Endodermal cell (in vitro differentiated cells): ENCODE measurements around the gene SPINK14. TPM values are rescaled to one million over a fixed set of nuclear protein-coding genes. Genes with fewer than 3 reads are reported as not detected.

Experiments used
- DNase-seq: peaks from one replicate; pipeline ENCODE4 v3.0.0-alpha.2; 2017
- H3K27ac ChIP-seq: 2 replicates; pipeline ENCODE4 v1.5.1; 2013; ENCODE audit warnings: mild to moderate bottlenecking, low read depth, low read length, moderate library complexity
- H3K27me3 ChIP-seq: 2 replicates; pipeline ENCODE4 v1.6.1; 2013; ENCODE audit warnings: mild to moderate bottlenecking, low read length, moderate library complexity; ENCODE audit not compliant: insufficient read depth, control insufficient read depth, poor library complexity, severe bottlenecking
- H3K36me3 ChIP-seq: 2 replicates; pipeline ENCODE4 v1.7.0; 2013; ENCODE audit warnings: mild to moderate bottlenecking, low read length, moderate library complexity; ENCODE audit not compliant: control insufficient read depth, insufficient read depth
- H3K4me1 ChIP-seq: one replicate; pipeline ENCODE4 v1.7.0; 2013; ENCODE audit warnings: low read length; ENCODE audit not compliant: control insufficient read depth, insufficient read depth
- H3K4me3 ChIP-seq: 2 replicates; pipeline ENCODE4 v1.5.1; 2013; ENCODE audit warnings: mild to moderate bottlenecking, low read length, moderate library complexity
- H3K9ac ChIP-seq: 2 replicates; pipeline ENCODE4 v1.6.1; 2013; ENCODE audit warnings: mild to moderate bottlenecking, low read length, moderate library complexity; ENCODE audit not compliant: poor library complexity, severe bottlenecking; ENCODE audit errors: extremely low read depth
- H3K9me3 ChIP-seq: 2 replicates; pipeline ENCODE4 v1.6.1; 2013; ENCODE audit warnings: mild to moderate bottlenecking, low read length, moderate library complexity; ENCODE audit not compliant: control insufficient read depth
- H3K27ac Mint-ChIP-seq: 2 replicates; pipeline ENCODE4 v1.8.0; 2020; ENCODE audit warnings: mixed read lengths
- H3K27me3 Mint-ChIP-seq: 2 replicates; pipeline ENCODE4 v1.8.0; 2021; ENCODE audit warnings: mild to moderate bottlenecking, mixed read lengths; ENCODE audit not compliant: insufficient read depth
- H3K36me3 Mint-ChIP-seq: 2 replicates; pipeline ENCODE4 v1.8.0; 2020; ENCODE audit warnings: low read depth, mixed read lengths
- H3K4me1 Mint-ChIP-seq: 2 replicates; pipeline ENCODE4 v1.8.0; 2020; ENCODE audit warnings: mixed read lengths
- H3K4me3 Mint-ChIP-seq: 2 replicates; pipeline ENCODE4 v1.8.0; 2020; ENCODE audit warnings: mild to moderate bottlenecking, moderate library complexity, mixed read lengths
- H3K9me3 Mint-ChIP-seq: 2 replicates; pipeline ENCODE4 v1.8.0; 2020; ENCODE audit warnings: mild to moderate bottlenecking, mixed read lengths
- WGBS, 2 experiments: methylation state at CpG; one replicate each; pipeline versions ENCODE4 v1.1.5 to v1.1.7; 2013; ENCODE audit warnings: missing lambda C conversion rate in 2 of 2, mixed read lengths in 1 of 2; ENCODE audit not compliant: insufficient coverage in 1 of 2, insufficient read length in 1 of 2; 5-methylcytosine and 5-hydroxymethylcytosine counted together
- total RNA-seq, 2 donors: library from RNA; stranded (reverse); fragmentation: NEBNext Ultra II Directional in 1 of 2; extraction: Animal tissue kit (Norgen Biotek cat#: 25700) in 1 of 2; gene quantifications; 2 replicates in 1 of 2; 3 replicates in 1 of 2; pipeline ENCODE4 v1.2.1, GENCODE V29; 2021
- TF ChIP-seq, protein P1 (sequence below): fragments of 200-600 bp; sonication (generic); conservative IDR thresholded peaks from 2 replicates; pipeline ENCODE4 v1.5.0; 2021; ENCODE audit warnings: antibody characterized with exemption, mild to moderate bottlenecking

Gene SPINK14
- total RNA-seq, 2 donors from 2014 or later = not detected

DNA sequence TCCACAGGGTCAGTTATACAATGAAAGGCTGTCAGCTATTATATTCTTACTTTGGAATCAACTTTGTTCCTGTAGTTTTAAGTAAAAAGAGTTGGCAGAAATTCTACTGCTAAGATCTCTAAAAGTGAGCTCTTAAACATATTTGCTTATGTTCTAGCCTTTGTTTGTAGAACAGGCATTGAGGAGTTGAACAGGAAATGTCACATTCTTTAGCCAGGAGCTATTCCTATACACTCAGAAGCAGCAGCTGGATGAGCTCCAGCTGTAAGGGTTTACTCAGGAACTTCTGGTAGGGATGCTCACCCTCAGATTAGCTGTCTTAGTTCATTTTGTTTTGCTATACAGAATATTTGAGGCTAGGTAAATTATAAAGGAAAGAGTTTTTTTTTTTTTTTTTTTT, 22.4 kb upstream of the SPINK14 start:
- TF ChIP-seq, protein P1, sequence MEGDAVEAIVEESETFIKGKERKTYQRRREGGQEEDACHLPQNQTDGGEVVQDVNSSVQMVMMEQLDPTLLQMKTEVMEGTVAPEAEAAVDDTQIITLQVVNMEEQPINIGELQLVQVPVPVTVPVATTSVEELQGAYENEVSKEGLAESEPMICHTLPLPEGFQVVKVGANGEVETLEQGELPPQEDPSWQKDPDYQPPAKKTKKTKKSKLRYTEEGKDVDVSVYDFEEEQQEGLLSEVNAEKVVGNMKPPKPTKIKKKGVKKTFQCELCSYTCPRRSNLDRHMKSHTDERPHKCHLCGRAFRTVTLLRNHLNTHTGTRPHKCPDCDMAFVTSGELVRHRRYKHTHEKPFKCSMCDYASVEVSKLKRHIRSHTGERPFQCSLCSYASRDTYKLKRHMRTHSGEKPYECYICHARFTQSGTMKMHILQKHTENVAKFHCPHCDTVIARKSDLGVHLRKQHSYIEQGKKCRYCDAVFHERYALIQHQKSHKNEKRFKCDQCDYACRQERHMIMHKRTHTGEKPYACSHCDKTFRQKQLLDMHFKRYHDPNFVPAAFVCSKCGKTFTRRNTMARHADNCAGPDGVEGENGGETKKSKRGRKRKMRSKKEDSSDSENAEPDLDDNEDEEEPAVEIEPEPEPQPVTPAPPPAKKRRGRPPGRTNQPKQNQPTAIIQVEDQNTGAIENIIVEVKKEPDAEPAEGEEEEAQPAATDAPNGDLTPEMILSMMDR = no peak
- Mint-ChIP-seq H3K36me3 (no peaks in the 10 kb centered on the region), H3K4me1 (peaks cover 23% of the 10 kb centered on the region), H3K27ac (no peak overlapping the region), H3K4me3 (no peak overlapping the region), H3K27me3 (no peaks in the 10 kb centered on the region), H3K9me3 (no peaks in the 10 kb centered on the region)
- Histone ChIP-seq H3K36me3 (no peaks in the 10 kb centered on the region), H3K4me3 (no peak overlapping the region), H3K9me3 (no peaks in the 10 kb centered on the region), H3K27ac (no peak overlapping the region), H3K9ac (no peak overlapping the region), H3K27me3 (no peaks in the 10 kb centered on the region), H3K4me1 (no peaks in the 10 kb centered on the region)
- DNase-seq = no peak

DNA sequence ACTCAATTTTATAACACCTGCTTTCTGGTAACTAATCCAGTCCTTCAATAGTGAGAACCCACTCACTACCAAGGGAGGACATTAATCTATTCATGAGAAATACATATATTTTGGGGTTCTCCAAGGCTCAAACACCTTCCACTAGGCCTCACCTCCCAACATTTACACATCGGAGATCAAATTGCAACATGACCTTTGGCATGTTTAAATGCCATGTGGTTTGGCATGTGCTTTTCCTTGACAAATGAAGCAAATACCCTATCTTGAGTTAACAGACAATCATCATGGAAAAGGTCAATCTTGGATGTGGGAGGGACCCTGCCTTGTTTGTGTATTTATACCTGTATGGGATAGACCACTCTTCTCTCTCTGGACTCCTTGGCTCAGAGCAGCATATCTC, 21.9 kb upstream of the SPINK14 start:
- Histone ChIP-seq H3K9ac (no peak overlapping the region), H3K27me3 (no peaks in the 10 kb centered on the region), H3K27ac (no peak overlapping the region), H3K36me3 (no peaks in the 10 kb centered on the region), H3K4me3 (no peak overlapping the region), H3K9me3 (no peaks in the 10 kb centered on the region), H3K4me1 (no peaks in the 10 kb centered on the region)
- TF ChIP-seq, protein P1 = no peak
- no peaks in the 10 kb centered on the region for H3K36me3 Mint-ChIP-seq
- no peak overlapping the region for H3K27ac Mint-ChIP-seq
- 100% methylated on average over 1 of the region's 1 CpG for WGBS, 2 experiments
- no peak for DNase-seq
- no peaks in the 10 kb centered on the region for H3K9me3 Mint-ChIP-seq
- no peaks in the 10 kb centered on the region for H3K27me3 Mint-ChIP-seq
- peaks cover 23% of the 10 kb centered on the region for H3K4me1 Mint-ChIP-seq
- H3K4me3 Mint-ChIP-seq = no peak overlapping the region

DNA sequence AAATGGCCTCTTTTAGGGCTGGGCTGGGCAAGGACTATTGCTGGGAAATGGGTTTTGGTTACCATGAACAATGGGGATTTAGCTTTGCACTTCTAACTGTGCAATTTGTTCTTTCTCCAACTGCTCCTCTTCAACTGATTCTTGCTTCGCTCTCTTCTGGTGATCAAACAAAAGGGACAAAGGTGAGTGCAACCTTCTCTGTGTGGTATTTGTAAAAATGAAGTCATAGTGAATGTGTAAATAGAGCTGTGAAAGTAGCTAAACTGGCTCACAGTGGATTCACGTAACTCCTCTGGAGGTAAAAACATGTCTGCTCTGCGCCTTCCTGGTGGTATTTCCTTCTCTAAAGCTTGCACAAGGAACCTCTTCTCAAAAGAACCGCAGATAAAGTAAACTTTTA, 20.9 kb upstream of the SPINK14 start:
- Histone ChIP-seq H3K4me1 (no peaks in the 10 kb centered on the region), H3K9me3 (no peaks in the 10 kb centered on the region), H3K27me3 (no peaks in the 10 kb centered on the region), H3K27ac (no peak overlapping the region), H3K36me3 (no peaks in the 10 kb centered on the region), H3K4me3 (no peak overlapping the region), H3K9ac (no peak overlapping the region)
- Mint-ChIP-seq H3K36me3 (no peaks in the 10 kb centered on the region), H3K4me3 (no peak overlapping the region), H3K4me1 (peaks cover 23% of the 10 kb centered on the region), H3K9me3 (no peaks in the 10 kb centered on the region), H3K27me3 (no peaks in the 10 kb centered on the region), H3K27ac (no peak overlapping the region)
- TF ChIP-seq, protein P1 = no peak
- no peak for DNase-seq
- WGBS, 2 experiments = 89 to 93% methylated on average over 3 of the region's 4 CpGs
